Measurements from ENCODE around the gene B3GAT2.
"Not testable (repeated sequence)": the region's sequence is repeated elsewhere in the genome, so short reads cannot be mapped to it uniquely, and the experiment has no call there.

Gene B3GAT2, protein sequence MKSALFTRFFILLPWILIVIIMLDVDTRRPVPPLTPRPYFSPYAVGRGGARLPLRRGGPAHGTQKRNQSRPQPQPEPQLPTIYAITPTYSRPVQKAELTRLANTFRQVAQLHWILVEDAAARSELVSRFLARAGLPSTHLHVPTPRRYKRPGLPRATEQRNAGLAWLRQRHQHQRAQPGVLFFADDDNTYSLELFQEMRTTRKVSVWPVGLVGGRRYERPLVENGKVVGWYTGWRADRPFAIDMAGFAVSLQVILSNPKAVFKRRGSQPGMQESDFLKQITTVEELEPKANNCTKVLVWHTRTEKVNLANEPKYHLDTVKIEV

DNA sequence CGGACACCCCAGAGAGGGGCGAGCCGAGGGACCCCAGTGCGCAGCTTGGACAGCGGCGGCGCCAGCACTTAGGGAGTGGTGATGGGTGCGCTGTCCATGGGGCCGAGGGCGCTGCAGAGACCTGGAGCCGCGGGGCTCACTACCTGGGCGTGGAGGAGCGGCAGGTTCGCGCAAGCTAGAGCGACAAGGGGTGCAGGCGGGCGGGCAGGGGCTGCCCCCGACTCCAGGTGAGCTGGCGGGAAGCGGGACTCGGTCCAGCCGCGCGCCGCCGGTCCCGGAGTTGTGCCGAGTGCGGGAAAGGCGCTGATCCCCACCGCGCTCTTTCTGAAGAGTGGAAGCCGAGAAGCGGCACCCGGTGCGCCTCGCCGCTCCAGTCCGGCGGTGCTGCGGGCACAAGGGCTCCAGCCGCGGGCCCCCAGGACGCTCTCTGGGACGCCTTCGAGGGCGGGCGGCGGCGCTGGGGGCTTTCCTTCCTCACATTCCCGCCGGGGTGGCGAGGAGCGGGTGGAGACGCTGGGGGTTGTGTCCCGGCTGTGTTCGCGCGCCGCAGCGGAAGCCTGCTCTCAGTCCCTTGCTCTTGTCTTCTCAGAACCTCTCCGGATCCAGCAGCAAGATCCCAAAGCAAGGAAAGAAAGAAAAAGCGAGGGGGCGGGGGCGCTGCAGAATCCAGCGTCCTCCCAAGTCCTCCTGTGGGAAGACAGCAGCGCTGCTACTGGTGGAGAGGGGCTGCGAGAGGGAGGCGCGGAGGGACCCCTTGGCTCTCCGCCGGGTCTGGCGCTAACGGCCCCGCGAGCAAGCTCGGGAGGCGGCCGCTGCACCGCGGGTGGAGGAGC is at the start of gene B3GAT2:
TSS of gene B3GAT2 (minus strand) at position 610 of the 833 bp plus-strand sequence. CDS start 631 bp downstream, outside the sequence.
- no peak for DNase-seq (ENCODE audit: low spot score)

DNA sequence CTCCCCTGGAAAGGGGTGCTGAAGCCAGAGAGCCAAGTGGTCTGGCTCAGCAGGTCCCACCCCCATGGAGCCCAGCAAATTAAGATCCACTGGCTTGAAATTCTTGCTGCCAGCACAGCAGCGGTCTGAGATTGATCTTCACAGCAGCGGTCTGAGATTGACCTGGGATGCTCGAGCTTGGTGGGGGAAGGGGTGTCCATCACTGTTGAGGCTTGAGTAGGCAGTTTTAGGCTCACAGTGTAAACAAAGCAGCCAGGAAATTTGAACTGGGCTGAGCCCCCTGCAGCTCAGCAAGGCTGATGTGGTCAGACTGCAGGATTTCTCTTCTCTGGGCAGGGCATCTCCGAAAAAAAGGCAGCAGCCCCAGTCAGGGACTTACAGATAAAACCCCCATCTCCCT is 41.3 kb upstream of the B3GAT2 start:
- DNase-seq (ENCODE audit: low spot score): no peak

DNA sequence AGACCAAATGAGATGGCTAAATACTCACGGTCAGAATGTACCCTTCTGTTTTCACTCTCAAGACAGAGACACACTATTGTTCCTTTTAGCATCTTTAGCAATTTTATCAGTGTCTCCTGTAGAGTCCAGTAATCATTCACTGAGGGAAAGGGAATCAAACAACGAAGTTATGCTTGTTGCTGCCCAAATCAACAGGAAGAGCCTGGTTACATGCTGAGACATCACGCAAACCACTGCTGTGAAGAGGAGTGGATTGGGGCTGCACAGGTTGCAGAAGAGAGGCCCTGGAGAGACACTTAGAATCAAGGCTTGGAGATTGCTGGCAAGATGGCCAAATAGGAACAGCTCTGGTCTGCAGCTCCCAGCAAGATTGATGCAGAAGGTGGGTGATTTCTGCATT is 40.5 kb upstream of the B3GAT2 start:
- no peak for DNase-seq (ENCODE audit: low spot score)

GRCh38 chr6:70996106-70996505 is 39.2 kb upstream of the B3GAT2 start:
- no peak for DNase-seq (ENCODE audit: low spot score)

- DNase-seq (ENCODE audit: low spot score): no peak
Observed at GRCh38 chr6:70995411-70995810, 38.6 kb upstream of the B3GAT2 start.

- no peak for DNase-seq (ENCODE audit: low spot score)
Observed at GRCh38 chr6:70991253-70991652, 34.4 kb upstream of the B3GAT2 start.

GRCh38 chr6:70985156-70985555 is 28.3 kb upstream of the B3GAT2 start:
- no peak for DNase-seq (ENCODE audit: low spot score)

- no peak for DNase-seq (ENCODE audit: low spot score)
Observed at GRCh38 chr6:70982747-70983146, 25.9 kb upstream of the B3GAT2 start.

DNA sequence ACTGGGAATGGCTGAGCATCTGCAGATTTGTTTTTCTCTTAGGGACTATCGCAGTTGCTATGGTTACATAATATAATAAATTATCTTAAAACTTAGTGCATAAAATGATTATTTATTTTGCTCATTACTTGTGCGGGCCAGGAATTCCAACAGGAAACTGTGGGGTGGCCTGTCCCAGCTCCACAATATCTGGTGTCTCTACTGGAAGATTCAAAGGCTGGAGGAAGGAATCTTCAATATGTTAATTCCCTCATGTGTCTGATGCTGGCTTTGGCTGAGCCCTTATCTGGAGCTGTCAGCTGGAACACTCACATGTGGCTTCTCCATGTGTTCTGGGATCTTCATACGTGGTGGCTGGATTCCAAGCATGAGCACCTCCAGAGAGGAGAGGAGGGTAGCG is 23.9 kb upstream of the B3GAT2 start:
- no peak for DNase-seq (ENCODE audit: low spot score)

GRCh38 chr6:70973604-70974003 is 16.7 kb upstream of the B3GAT2 start:
- no peak for DNase-seq (ENCODE audit: low spot score)

DNA sequence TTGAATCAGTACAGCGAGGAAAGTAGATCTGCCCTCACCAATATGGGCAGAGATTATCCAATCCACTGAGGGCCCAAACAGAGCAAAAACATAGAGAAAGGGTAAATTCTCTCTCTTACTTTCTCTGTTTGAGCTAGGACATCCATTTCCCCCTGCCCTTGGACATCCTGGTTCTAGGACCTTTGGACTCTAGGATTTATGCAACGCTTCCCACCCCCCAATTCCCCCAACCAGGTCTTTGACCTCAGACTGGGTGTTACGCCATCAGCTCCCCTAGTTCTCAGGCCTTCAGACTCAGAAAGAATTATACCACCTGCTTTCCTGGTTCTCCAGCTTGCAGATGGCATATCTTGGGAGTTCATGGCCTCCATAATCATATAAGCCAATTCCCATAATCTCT is 10.2 kb upstream of the B3GAT2 start:
- no peak for DNase-seq (ENCODE audit: low spot score)

- no peak for DNase-seq (ENCODE audit: low spot score)
Observed at GRCh38 chr6:70957284-70957617, 391 bp upstream of the B3GAT2 start.

- no peak for DNase-seq (ENCODE audit: low spot score)
Observed at GRCh38 chr6:70956191-70956450, 739 bp downstream of the B3GAT2 start.

- peak; percentile 65 for DNase-seq (ENCODE audit: low spot score)
Observed at GRCh38 chr6:70955441-70956190, 1.2 kb downstream of the B3GAT2 start.

DNA sequence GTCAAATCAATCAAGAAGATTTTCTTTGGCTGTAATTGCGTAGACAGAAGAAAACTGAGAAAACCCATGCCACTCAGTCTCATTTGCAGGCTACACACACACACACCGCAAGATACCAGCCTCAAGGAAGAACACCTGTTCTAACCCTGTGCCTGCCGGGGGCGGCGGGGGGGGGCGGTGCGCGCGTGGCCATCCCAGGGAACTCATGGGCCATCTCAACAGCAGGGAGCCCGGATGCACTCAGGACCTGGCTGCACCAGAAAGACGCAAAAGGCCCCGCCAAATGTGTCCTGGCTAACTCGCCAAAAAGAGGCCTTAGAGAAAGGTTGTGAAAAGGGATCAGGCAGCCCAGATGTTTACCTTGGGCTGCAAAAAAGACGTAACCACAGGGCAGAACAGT is 2.1 kb downstream of the B3GAT2 start:
- DNase-seq (ENCODE audit: low spot score): no peak

- no peak for DNase-seq (ENCODE audit: low spot score)
Observed at GRCh38 chr6:70954176-70954575, 2.7 kb downstream of the B3GAT2 start.

GRCh38 chr6:70952608-70953165 is 4.2 kb downstream of the B3GAT2 start:
- no peak for DNase-seq (ENCODE audit: low spot score)

DNA sequence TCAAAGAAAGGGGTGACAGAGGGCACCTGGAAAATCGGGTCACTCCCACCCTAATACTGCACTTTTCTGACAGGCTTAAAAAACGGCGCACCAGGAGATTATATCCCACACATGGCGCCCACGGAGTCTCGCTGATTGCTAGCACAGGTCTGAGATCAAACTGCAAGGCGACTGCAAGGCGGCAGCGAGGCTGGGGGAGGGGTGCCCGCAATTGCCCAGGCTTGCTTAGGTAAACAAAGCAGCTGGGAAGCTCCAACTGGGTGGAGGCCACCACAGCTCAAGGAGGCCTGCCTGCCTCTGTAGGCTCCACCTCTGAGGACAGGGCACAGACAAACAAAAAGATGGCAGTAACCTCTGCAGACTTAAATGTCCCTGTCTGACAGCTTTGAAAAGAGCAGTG is 12.5 kb downstream of the B3GAT2 start:
- DNase-seq (ENCODE audit: low spot score): not testable (repeated sequence)

- no peak for DNase-seq (ENCODE audit: low spot score)
Observed at GRCh38 chr6:70933853-70934252, 23.0 kb downstream of the B3GAT2 start.

DNA sequence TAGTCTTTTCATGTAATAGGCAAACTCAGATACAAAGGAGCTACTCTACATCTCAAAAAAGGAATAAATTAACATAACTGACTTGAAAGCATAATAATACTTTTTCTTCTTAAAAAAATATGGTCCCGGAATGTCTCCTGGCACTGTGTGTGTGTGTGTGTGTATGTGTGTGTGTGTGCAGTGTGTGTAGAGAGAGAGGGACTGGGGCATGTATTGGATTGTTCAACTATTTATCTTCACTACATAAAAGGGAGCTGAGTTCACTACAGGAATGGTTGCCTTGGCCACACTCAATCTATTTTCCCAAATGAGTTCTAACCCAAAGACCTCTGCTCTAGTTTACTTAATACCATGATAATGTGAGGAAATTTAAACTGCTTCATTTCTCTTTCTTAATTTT is 51.1 kb downstream of the B3GAT2 start:
- no peak for DNase-seq (ENCODE audit: low spot score)

DNA sequence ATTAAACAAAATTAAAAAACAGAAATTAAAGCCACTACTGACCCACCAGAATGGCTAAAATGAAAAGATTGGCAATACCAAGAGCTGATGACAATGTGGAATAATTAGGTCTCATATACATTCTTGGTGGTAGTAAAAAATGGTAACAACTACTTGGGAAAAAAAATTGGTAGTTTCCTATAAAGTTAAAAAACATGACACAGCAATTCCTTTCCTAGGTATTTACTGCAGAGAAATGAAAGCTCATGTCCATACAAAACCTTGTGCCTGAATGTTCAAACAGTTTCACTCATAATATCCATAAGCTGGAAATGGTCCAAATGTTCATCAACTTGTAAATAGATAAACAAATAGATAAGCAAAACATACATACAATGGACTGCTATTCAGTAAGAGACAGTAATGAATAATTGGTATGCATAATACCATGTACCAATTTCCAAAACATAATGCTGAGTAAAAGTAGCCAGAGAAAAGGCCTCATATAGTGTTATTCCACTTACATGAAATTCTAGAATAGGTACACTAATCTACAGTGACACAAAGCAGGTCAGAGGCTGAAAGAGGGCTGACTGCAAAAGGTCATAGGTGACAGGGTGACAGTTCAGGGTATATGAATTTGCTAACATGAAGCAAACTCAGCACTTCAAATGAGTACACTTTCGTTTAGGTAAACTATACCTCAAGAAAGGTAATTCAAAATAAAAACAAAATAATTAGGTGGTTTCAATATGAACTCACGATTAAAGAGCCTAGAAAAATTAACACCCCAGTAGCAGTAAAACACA is 53.0 kb downstream of the B3GAT2 start:
- no peak for DNase-seq (ENCODE audit: low spot score)

DNA sequence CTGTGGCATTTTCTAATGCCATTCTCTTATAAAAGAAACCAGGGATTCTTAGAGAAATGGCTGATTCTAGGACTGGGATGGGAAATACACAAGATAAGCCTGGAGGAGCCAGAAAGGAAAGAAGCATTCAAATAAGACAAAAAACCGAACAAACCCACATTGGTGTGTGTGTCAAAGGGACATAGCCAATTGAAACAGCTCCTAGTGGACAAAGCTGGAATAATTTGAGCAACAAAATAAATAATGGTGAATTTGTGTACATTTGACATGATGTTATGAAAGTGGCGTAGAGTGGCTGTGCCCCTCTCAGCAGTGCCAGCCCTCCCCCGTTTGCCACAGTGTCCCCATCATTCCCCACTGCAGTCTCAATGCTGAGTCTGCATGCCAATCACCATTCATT is 55.5 kb downstream of the B3GAT2 start:
- no peak for DNase-seq (ENCODE audit: low spot score)
